Measurements from ENCODE around the gene ATG7.
A peak's percentile ranks its signal among the peaks of the same experiment; 100 is the strongest.

Gene ATG7

DNA sequence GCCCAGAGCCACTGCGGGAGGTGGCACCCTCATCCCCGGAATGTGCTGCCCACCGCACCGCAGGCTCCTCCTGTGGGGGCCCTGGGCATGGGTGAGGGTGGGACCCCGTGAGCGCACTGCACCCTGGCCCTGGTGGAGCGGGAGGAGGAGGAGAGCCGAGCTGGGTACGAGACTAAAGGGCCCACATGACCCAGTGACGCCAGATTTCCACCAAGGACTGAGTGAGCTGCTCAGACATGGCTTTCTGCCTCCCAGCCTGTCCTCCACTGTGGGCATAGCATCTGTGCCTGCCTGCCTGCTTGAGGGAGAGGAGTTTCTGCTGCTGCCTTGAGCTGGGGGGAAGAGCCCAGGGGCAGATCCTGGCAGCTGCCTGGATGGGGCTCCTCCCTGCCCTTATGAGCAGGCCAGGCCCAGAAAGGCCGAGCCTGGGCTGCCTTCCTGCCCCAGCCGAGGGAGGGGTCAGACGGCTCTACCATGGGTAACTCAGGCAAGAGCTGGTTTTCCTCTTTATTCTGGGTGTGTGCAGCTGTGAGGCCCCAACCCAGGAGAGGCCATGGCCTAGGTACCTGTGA, 283.1 kb downstream of the ATG7 start:
- no peak overlapping the region for H3K27ac Mint-ChIP-seq
- H3K4me3 Mint-ChIP-seq = no peak overlapping the region
- no peak for DNase-seq (ENCODE audit: low spot score)
- no peaks in the 10 kb centered on the region for H3K27me3 Mint-ChIP-seq (ENCODE audit: low read depth)
- peaks cover 30% of the 10 kb centered on the region for H3K36me3 Mint-ChIP-seq (ENCODE audit: low read depth)
- H3K9me3 Mint-ChIP-seq = no peaks in the 10 kb centered on the region
- peaks cover 2% of the 10 kb centered on the region for H3K4me1 Mint-ChIP-seq (ENCODE audit: low read depth)

DNA sequence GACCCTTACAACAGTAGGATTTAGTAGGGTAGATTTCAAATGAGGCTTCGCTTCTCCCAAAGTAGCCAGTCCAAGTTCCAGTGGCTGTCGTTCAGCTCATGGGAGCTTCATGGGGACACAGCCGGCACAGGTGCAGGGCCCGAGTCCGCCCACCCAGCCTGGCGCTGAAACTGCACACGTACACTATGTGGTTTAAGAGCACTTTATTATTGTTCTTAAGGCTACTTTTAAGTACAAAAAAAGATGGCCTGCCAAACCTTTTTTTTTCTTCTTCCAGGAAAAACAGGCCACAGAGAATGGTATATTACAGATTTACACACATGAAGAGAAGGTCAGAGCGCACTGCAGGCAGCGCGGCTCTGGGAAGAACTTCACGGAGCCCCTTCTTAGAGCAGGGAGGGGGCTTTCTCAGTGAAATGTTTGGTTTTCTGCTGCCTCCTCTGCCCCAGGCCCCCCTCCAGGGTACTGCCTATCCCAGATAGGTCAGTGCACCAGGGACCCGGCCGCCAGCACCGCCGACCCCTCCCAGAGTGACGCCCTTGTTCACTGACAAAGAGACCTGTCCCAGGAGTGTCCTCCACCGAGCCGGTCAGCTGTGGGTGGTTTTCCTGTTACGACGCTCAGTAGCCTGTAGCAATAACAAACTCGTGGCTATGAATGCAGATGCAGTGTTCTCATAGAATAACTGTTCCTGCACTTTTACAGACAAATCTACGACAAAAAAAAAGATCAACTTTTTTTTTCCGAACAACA, 283.9 kb downstream of the ATG7 start:
- Mint-ChIP-seq H3K4me3 (no peak overlapping the region), H3K27ac (no peak overlapping the region), H3K36me3 (ENCODE audit: low read depth) (peaks cover 30% of the 10 kb centered on the region)

DNA sequence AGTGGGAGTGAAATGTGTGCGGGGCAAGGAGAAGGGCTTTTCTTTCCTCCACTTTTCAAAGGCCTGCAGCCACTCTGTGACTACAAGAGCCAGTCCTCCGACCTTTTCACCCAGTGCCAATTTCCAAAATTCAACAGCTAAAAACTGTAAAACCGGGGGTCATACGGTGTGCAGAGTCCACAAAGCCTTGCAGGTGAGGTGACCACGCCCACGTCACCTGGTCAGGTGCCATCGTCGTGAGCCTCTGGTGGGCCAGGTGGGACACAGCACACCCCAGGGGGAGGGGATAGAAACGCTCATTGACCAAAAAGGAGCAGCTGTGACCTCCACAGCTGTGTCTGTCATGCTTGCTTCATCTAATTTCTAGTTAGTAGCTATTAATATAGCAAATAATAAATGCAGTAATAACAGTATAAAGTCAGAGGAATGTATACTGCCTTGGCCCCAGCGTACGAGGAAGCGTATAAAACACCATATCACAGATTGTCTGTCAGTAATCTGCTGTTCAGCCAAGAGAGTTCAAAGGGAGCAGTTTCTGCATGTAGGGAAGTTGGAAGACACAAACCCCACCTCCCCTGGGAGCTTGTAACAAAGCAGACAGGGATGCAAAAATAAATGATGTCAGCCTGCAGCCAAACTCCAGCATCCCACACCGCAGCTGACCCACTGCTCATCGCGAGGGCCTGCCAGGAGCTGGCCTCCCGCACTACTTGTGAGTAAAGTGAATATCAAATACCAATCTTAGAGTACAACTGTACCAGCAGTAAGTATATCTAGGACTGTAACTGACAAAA, 284.9 kb downstream of the ATG7 start:
- H3K27ac Mint-ChIP-seq = no peak overlapping the region
- H3K4me3 Mint-ChIP-seq = no peak overlapping the region
- no peaks in the 10 kb centered on the region for H3K27me3 Mint-ChIP-seq (ENCODE audit: low read depth)
- H3K9me3 Mint-ChIP-seq = no peaks in the 10 kb centered on the region
- peaks cover 30% of the 10 kb centered on the region for H3K36me3 Mint-ChIP-seq (ENCODE audit: low read depth)
- H3K4me1 Mint-ChIP-seq (ENCODE audit: low read depth) = peaks cover 2% of the 10 kb centered on the region
- DNase-seq (ENCODE audit: low spot score) = no peak

More for the DNA sequence above, 283.9 kb downstream of the ATG7 start:
- DNase-seq (ENCODE audit: low spot score) = no peak
- H3K9me3 Mint-ChIP-seq = no peaks in the 10 kb centered on the region
- peaks cover 2% of the 10 kb centered on the region for H3K4me1 Mint-ChIP-seq (ENCODE audit: low read depth)
- no peaks in the 10 kb centered on the region for H3K27me3 Mint-ChIP-seq (ENCODE audit: low read depth)

DNA sequence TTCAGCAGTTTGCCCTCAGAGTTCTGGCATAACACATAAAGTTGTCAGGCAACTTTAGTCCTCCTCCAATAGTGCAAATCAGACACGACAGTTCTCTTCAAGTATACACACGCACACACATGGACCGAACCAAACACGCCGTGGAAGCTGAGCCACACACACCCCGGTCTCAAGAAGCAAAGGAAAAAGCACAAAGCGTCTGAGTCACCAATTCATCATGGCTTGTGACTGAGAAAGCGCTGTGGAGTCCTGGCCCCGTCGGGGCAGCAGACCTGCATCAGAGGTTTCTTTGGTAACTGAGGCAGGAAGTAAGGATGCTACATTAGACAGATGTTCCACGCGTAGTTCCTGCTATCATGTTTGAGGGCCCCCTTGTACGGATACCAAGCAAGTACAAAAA, 285.8 kb downstream of the ATG7 start:
- DNase-seq (ENCODE audit: low spot score) = no peak
- H3K4me1 Mint-ChIP-seq (ENCODE audit: low read depth) = peaks cover 2% of the 10 kb centered on the region
- peak overlapping the region; percentile 50 for H3K27ac Mint-ChIP-seq
- no peak overlapping the region for H3K4me3 Mint-ChIP-seq
- no peaks in the 10 kb centered on the region for H3K9me3 Mint-ChIP-seq
- peaks cover 29% of the 10 kb centered on the region for H3K36me3 Mint-ChIP-seq (ENCODE audit: low read depth)
- H3K27me3 Mint-ChIP-seq (ENCODE audit: low read depth) = no peaks in the 10 kb centered on the region

DNA sequence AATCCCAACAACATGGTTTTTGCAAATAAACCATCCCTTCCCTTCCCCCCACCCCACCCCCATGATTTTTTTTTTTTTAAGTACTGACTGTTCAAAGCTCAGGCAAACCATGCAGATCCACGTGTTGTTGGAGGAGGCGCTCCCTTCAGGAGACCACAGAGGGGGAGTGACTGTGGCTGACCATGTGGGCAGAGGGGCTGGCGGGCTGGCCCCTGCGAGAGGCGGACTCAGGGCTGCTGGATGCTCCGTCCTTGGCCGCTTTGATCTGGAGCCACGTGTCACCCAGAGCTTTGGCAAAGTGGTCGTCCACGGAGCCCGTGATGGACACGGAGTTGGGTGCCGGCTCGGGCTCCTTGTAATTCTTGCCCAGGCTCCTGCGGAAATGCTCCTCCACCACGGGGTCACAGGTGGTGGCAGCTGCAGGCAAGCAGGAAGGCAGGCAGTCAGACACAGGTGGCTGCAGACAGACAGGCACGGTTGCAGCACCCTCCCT, 286.3 kb downstream of the ATG7 start:
- DNase-seq (ENCODE audit: low spot score) = no peak
- peaks cover 2% of the 10 kb centered on the region for H3K4me1 Mint-ChIP-seq (ENCODE audit: low read depth)
- no peak overlapping the region for H3K4me3 Mint-ChIP-seq
- no peaks in the 10 kb centered on the region for H3K9me3 Mint-ChIP-seq
- no peaks in the 10 kb centered on the region for H3K27me3 Mint-ChIP-seq (ENCODE audit: low read depth)
- H3K27ac Mint-ChIP-seq = no peak overlapping the region
- H3K36me3 Mint-ChIP-seq (ENCODE audit: low read depth) = peaks cover 28% of the 10 kb centered on the region

DNA sequence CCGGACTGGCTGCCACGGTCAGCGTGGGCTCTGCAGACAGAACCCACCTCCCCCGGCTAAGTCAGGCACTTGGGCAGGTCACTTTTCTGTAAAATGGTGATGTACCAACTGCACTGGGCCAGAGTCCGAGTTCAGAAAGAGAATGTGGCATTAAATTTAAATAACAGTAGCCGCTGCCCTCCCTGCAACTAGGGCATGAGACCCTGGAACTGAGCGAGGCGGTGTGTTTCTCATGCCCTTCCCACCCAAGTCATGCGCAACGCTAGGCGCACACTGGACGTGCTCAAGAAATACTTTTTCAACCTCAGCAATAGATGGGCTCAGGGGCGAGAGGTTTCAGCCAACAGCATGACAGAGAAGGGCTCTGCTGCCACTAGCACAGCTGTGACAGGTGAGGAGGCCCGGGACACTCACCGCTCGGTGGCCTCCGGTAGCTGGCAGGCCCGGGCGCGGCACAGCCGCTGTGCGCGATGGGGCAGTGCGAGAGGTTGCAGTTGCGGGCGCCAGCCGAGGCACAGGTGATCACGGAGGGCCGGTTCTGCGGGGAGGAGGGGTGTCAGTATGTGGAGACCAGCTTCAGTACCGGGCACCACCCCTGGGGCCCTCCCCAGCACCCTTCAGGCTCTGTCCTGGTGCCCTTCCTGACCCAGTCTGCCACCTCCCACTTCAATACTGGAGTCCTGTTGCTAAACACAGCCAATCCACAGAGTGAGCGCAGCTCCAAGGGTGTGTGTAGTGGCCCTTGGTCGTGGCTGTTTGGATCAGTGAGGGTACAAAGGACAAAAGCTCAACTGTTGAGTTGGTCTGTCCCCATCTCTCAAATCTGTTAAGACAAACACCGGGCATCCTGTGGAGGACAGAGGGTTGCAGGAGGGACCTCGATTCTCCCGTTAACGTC, 287.0 kb downstream of the ATG7 start:
- Mint-ChIP-seq H3K27ac (peak overlapping the region; percentile 60), H3K27me3 (ENCODE audit: low read depth) (no peaks in the 10 kb centered on the region), H3K36me3 (ENCODE audit: low read depth) (peaks cover 35% of the 10 kb centered on the region), H3K4me1 (ENCODE audit: low read depth) (peaks cover 2% of the 10 kb centered on the region), H3K9me3 (no peaks in the 10 kb centered on the region), H3K4me3 (no peak overlapping the region)
- no peak for DNase-seq (ENCODE audit: low spot score)

DNA sequence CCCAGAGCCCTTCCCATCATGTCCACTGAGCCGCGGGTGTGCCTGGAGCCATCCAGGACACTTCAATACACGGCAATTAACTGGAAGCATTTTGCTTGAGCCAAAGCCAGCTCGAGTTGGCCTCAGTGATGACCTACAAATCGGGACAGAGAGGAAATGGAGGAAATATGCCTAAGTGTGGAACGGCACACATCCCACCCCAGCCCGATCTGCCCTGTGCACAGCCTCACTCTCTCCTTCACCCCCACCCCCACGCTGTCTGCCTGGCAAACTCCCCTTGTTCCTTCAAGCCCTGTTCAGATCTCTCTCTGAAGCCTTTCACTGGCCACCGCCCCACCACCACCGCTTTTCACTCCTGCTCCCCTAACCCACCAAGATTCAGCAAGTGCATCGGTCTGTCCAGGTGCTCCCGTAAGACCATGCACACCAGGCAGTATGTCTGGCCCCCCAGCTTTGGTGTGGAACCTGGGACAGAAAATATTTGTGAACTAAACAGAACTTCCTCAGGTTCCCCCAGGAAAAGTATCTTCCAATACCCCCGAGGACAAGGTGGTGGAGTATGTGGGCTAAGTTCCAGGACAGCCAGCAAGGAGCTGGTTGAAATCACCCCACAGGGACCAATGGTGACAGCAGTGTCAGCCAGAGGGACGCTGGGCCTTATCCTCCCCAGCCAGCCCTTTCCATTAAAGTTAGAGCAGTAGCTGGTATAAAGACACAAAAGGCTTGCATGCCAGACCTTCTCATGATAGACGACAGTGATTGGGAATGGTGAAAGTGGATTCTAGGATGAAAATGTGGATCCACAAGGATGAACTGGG, 287.8 kb downstream of the ATG7 start:
- H3K4me3 Mint-ChIP-seq = no peak overlapping the region
- DNase-seq (ENCODE audit: low spot score) = no peak
- H3K36me3 Mint-ChIP-seq (ENCODE audit: low read depth) = peaks cover 33% of the 10 kb centered on the region
- no peaks in the 10 kb centered on the region for H3K27me3 Mint-ChIP-seq (ENCODE audit: low read depth)
- H3K27ac Mint-ChIP-seq = peak overlapping the region; percentile 60
- peaks cover 2% of the 10 kb centered on the region for H3K4me1 Mint-ChIP-seq (ENCODE audit: low read depth)
- no peaks in the 10 kb centered on the region for H3K9me3 Mint-ChIP-seq

DNA sequence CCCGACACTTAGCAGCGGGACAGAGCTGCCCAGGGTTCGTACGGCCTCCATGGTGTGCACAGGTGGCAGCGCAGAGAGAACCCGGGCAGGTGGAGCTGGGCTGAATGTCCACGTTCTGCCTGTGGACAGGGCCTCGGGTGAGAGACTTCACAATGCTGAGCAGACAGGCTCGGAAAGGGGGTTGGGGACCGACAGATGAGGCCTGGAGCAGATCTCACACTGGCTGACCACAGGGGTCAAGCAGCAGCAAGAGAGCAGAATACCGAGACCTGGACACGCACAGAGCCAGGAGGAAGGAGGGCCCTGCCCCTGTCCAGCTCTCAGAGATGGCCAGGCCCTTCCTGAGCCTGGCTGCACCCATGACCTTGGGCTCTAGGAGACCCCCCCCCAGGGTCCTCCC, 288.5 kb downstream of the ATG7 start:
- Mint-ChIP-seq H3K36me3 (ENCODE audit: low read depth) (peaks cover 32% of the 10 kb centered on the region), H3K9me3 (no peaks in the 10 kb centered on the region), H3K27me3 (ENCODE audit: low read depth) (no peaks in the 10 kb centered on the region), H3K4me1 (ENCODE audit: low read depth) (peaks cover 2% of the 10 kb centered on the region), H3K27ac (no peak overlapping the region), H3K4me3 (no peak overlapping the region)
- no peak for DNase-seq (ENCODE audit: low spot score)

DNA sequence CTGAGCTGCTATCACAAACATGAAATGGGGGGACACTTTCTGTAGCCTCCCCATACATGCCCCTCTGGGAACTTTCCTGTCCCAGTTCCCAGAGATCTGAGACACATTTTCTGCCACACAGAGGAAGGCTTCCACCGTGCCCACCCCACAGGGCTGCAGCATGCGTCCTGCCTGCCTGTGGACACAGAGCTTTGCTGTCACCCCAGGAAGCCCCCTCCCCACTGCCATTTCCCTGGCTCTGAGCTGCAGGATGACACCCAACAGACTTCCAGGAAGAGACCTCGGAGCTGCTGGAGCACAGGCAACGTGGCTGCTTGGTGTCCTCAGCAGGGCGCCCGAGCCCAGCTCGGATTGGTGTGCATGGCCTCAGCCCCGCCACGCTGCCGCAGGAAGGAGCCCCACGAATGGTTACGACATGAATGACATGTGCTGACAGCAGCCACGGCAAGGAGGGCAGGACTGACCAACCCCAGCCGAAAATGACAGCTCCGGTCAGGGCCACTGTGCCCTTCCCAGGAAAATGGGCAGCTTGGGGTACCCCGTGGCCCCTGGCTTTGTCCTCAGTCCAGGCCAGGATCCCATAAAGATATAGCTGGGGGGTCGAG, 290.2 kb downstream of the ATG7 start:
- Mint-ChIP-seq H3K36me3 (ENCODE audit: low read depth) (peaks cover 31% of the 10 kb centered on the region), H3K27ac (no peak overlapping the region), H3K27me3 (ENCODE audit: low read depth) (no peaks in the 10 kb centered on the region), H3K4me3 (no peak overlapping the region), H3K4me1 (ENCODE audit: low read depth) (peaks cover 2% of the 10 kb centered on the region), H3K9me3 (no peaks in the 10 kb centered on the region)
- no peak for DNase-seq (ENCODE audit: low spot score)

DNA sequence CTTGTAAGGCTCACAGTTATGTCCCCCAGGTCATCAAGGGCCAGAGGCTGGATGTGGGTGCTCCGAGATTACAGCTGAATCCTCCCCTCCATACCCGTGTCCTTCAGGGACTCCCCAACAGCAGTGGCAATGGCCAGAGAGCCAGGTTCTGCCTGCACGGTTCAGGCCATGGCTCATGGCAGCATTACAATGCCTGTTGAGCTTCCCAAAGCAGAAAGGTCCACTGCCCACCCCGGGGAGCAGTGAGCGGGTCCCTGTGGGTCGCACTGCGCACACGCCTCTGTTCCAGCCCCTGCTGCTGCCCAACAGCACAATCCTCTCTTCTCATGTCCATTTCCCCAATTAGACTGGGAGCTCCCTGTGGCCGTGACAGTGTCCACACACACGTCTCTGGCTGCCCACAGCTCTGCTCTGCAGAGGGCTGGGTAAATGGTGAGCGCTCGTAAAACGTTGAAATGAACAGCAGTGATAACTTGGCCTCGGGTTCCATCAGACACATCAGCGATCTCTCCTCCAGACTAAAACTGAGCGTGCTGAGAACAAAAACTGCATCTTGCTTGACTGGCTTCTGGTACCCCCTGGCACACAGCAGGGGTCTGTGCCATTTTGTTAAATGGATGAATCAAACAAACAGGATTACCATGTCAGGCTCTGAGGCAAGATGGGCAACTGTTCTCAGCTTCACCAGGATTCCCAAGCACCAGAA, 291.1 kb downstream of the ATG7 start:
- H3K27me3 Mint-ChIP-seq (ENCODE audit: low read depth) = no peaks in the 10 kb centered on the region
- no peaks in the 10 kb centered on the region for H3K4me1 Mint-ChIP-seq (ENCODE audit: low read depth)
- H3K9me3 Mint-ChIP-seq = no peaks in the 10 kb centered on the region
- H3K27ac Mint-ChIP-seq = no peak overlapping the region
- H3K4me3 Mint-ChIP-seq = no peak overlapping the region
- no peak for DNase-seq (ENCODE audit: low spot score)
- H3K36me3 Mint-ChIP-seq (ENCODE audit: low read depth) = peaks cover 22% of the 10 kb centered on the region

DNA sequence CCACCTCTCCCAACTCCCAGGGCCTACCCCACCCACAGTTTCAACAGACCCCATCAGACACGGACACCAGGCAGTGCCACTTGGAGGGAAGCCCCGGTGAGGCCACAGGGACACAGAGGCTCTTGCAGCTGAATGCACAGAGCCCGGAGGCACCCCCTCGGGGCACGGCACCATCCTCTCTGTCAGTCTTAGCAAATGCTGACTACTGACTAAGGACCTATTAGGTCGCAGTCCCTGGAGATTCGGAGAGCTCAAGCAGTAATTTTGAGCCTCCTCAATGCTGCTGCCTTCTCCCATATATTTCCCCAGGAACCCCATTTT, 291.6 kb downstream of the ATG7 start:
- no peak overlapping the region for H3K27ac Mint-ChIP-seq
- no peaks in the 10 kb centered on the region for H3K4me1 Mint-ChIP-seq (ENCODE audit: low read depth)
- H3K9me3 Mint-ChIP-seq = no peaks in the 10 kb centered on the region

DNA sequence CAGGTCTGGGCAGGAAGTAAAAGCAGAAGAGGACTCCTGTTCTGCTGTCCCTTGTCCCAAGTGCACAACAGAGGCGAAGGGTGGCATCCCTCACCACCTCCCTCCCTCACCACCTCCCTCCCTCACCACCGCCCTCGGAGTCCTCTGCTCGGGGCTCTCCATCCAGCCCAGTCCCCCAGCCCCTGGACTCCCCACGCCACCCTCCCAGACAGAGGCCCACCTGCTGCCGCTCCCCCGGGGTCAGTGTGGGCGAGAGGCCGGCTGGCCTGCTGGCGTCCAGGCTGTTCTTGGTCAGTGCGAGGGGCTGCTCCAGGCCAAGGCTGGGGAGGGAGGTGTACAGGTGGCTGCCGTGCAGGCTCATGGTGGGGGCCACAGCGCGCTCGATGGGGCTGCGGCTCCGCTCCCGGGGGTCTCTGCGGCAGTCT, 292.4 kb downstream of the ATG7 start:
- no peak overlapping the region for H3K27ac Mint-ChIP-seq
- no peaks in the 10 kb centered on the region for H3K9me3 Mint-ChIP-seq
- no peak overlapping the region for H3K4me3 Mint-ChIP-seq
- no peaks in the 10 kb centered on the region for H3K27me3 Mint-ChIP-seq (ENCODE audit: low read depth)
- peaks cover 22% of the 10 kb centered on the region for H3K36me3 Mint-ChIP-seq (ENCODE audit: low read depth)
- H3K4me1 Mint-ChIP-seq (ENCODE audit: low read depth) = no peaks in the 10 kb centered on the region
- no peak for DNase-seq (ENCODE audit: low spot score)

More for the DNA sequence above, 291.6 kb downstream of the ATG7 start:
- H3K36me3 Mint-ChIP-seq (ENCODE audit: low read depth) = peaks cover 22% of the 10 kb centered on the region
- DNase-seq (ENCODE audit: low spot score) = no peak
- H3K4me3 Mint-ChIP-seq = no peak overlapping the region
- H3K27me3 Mint-ChIP-seq (ENCODE audit: low read depth) = no peaks in the 10 kb centered on the region
